CD14-positive monocyte (primary cell): ENCODE data around the gene TMEM185A. TPM values are rescaled to one million over a fixed set of nuclear protein-coding genes. Genes with fewer than 3 reads are reported as not detected.

ENCODE experiments used
- DNase-seq, 3 donors: peaks; one replicate each; pipeline ENCODE4 v3.0.0-alpha.2; 2011 to 2022
- H2AFZ ChIP-seq: 2 replicates; pipeline ENCODE4 v1.6.0; 2012; ENCODE audit warnings: mild to moderate bottlenecking, low read depth, low read length, inconsistent platforms; ENCODE audit not compliant: insufficient read depth, poor library complexity, severe bottlenecking
- H3K27ac ChIP-seq, 2 donors: 1 replicate in 1 of 2; 2 replicates in 1 of 2; pipeline ENCODE4 v1.5.1; 2012 to 2013; ENCODE audit warnings: low read length in 2 of 2, control low read depth in 1 of 2, inconsistent platforms in 1 of 2, low read depth in 1 of 2, mild to moderate bottlenecking in 1 of 2
- H3K27me3 ChIP-seq, 2 donors: one replicate each; pipeline versions ENCODE4 v1.6.0 to v1.6.1; 2011 to 2013; ENCODE audit warnings: low read length in 2 of 2; ENCODE audit not compliant: control insufficient read depth in 2 of 2, insufficient read depth in 2 of 2
- H3K36me3 ChIP-seq, 2 donors: replicated peaks in 1 of 2; 1 replicate in 1 of 2; 2 replicates in 1 of 2; pipeline versions ENCODE4 v1.5.1 to v1.6.1; 2012 to 2013; ENCODE audit warnings: low read length in 2 of 2, control low read depth in 1 of 2, inconsistent platforms in 1 of 2, mild to moderate bottlenecking in 1 of 2; ENCODE audit not compliant: insufficient read depth in 2 of 2, control insufficient read depth in 1 of 2
- H3K4me1 ChIP-seq, 2 donors: 1 replicate in 1 of 2; 2 replicates in 1 of 2; pipeline versions ENCODE4 v1.5.1 to v1.6.1; 2012 to 2013; ENCODE audit warnings: low read length in 2 of 2, control low read depth in 1 of 2, inconsistent platforms in 1 of 2, mild to moderate bottlenecking in 1 of 2, moderate library complexity in 1 of 2; ENCODE audit not compliant: insufficient read depth in 2 of 2, control insufficient read depth in 1 of 2
- H3K4me2 ChIP-seq: replicated peaks from 2 replicates; pipeline ENCODE3; 2012; ENCODE audit warnings: low read length, moderate library complexity, mild to moderate bottlenecking; ENCODE audit not compliant: poor library complexity, severe bottlenecking; ENCODE audit errors: extremely low read depth
- H3K4me3 ChIP-seq, 3 experiments: fragments of 200-600 bp in 1 of 3; sonication (generic) in 1 of 3; replicated peaks in 1 of 3; 1 replicate in 2 of 3; 2 replicates in 1 of 3; pipeline ENCODE4 v1.5.1; 2011 to 2013; ENCODE audit warnings: low read length in 3 of 3, mild to moderate bottlenecking in 3 of 3, control low read depth in 2 of 3, low read depth in 2 of 3, inconsistent platforms in 1 of 3, moderate library complexity in 1 of 3
- H3K79me2 ChIP-seq: 2 replicates; pipeline ENCODE4 v1.6.0; 2012; ENCODE audit warnings: mild to moderate bottlenecking, control low read depth, inconsistent platforms, low read length, moderate library complexity; ENCODE audit not compliant: insufficient read depth
- H3K9ac ChIP-seq: 2 replicates; pipeline ENCODE4 v1.6.0; 2017; ENCODE audit warnings: low read length, mild to moderate bottlenecking; ENCODE audit not compliant: insufficient read depth, poor library complexity, severe bottlenecking
- H3K9me3 ChIP-seq, 2 donors: replicated peaks in 1 of 2; 1 replicate in 1 of 2; 2 replicates in 1 of 2; pipeline versions ENCODE4 v1.5.1 to v1.6.1; 2012 to 2013; ENCODE audit warnings: low read length in 2 of 2, control low read depth in 1 of 2; ENCODE audit not compliant: control insufficient read depth in 1 of 2, insufficient read depth in 1 of 2
- H4K20me1 ChIP-seq: 2 replicates; pipeline ENCODE4 v1.6.0; 2012; ENCODE audit warnings: mild to moderate bottlenecking, low read length, control low read depth, moderate library complexity; ENCODE audit not compliant: insufficient read depth
- H3K27ac Mint-ChIP-seq, 7 donors: one replicate each; pipeline ENCODE4 v1.8.0; 2020; ENCODE audit warnings: mild to moderate bottlenecking in 7 of 7, mixed read lengths in 7 of 7, moderate library complexity in 6 of 7, inconsistent platforms in 2 of 7
- H3K27me3 Mint-ChIP-seq, 3 donors: one replicate each; pipeline ENCODE4 v1.8.0; 2021 to 2022; ENCODE audit warnings: low read depth in 3 of 3, mild to moderate bottlenecking in 3 of 3, mixed read lengths in 3 of 3, moderate library complexity in 3 of 3, inconsistent platforms in 1 of 3
- H3K36me3 Mint-ChIP-seq, 2 donors: one replicate each; pipeline ENCODE4 v1.8.0; 2020; ENCODE audit warnings: mixed read lengths in 2 of 2, inconsistent platforms in 1 of 2, mild to moderate bottlenecking in 1 of 2
- H3K4me1 Mint-ChIP-seq: one replicate; pipeline ENCODE4 v1.8.0; 2020; ENCODE audit warnings: mild to moderate bottlenecking, mixed read lengths
- H3K4me3 Mint-ChIP-seq, 2 donors: one replicate each; pipeline ENCODE4 v1.8.0; 2020; ENCODE audit warnings: mild to moderate bottlenecking in 2 of 2, mixed read lengths in 2 of 2, moderate library complexity in 1 of 2
- H3K9me3 Mint-ChIP-seq, 7 donors: one replicate each; pipeline ENCODE4 v1.8.0; 2020 to 2022; ENCODE audit warnings: mixed read lengths in 7 of 7, mild to moderate bottlenecking in 6 of 7, moderate library complexity in 6 of 7, inconsistent platforms in 2 of 7
- WGBS: methylation state at CpG from one replicate; pipeline ENCODE4 v1.1.5; 2013; ENCODE audit warnings: missing lambda C conversion rate; ENCODE audit not compliant: insufficient coverage; 5-methylcytosine and 5-hydroxymethylcytosine counted together
- intact Hi-C, 2 donors: fragments of 100-400 bp; cut with micrococcal nuclease; formaldehyde crosslinking; loops; one replicate each; pipeline versions ENCODE4 v1.15.0 to v1.15.1; 2023
- polyA plus RNA-seq, 3 donors: library from polyadenylated mRNA; depleted of rRNA in 1 of 3; unstranded in 2 of 3; stranded (reverse) in 1 of 3; fragments of 300-500 nt in 2 of 3; fragments of >200 nt in 1 of 3; fragmentation: Illumina TruSeq in 2 of 3; gene quantifications; 1 replicate in 2 of 3; 2 replicates in 1 of 3; pipeline ENCODE4 v1.2.3, GENCODE V29; 2012 to 2021
- TF ChIP-seq, protein P1 (sequence below): fragments of 200-600 bp; IDR thresholded peaks from one replicate; pipeline ENCODE4 v1.8.0; 2022; ENCODE audit warnings: antibody characterized with exemption, mild to moderate bottlenecking

Gene TMEM185A
- polyA plus RNA-seq, 3 donors: 9.1 to 12.8 (median 12.0) TPM

DNA sequence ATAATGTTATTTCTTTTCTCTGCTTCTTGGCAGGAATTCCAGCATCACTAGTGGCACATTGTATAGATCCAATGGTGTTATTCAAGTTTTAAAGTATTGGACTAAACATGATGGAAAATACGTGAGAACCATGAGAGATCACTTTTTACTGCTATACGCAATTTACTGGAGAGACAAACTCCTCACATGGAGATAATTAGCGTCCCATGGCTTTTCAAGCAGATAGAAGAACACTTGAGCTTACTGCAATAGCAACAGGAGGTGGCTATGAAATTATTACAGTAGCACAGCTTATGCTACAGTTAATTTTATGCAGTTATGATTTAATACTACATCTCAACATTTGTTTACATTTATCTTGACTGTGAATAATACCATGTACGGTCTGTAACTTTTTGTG lies 11.9 kb upstream of the TMEM185A start:
- H3K27ac Mint-ChIP-seq: no peak overlapping the region
- Histone ChIP-seq H3K27me3 (no peaks in the 10 kb centered on the region), H3K79me2 (no peaks in the 10 kb centered on the region), H4K20me1 (no peaks in the 10 kb centered on the region), H3K36me3 (no peaks in the 10 kb centered on the region), H3K9ac (no peak overlapping the region), H2AFZ (no peak overlapping the region), H3K4me2 (no peak overlapping the region), H3K4me3 (no peak overlapping the region), H3K27ac (no peak overlapping the region), H3K9me3 (no peaks in the 10 kb centered on the region), H3K4me1 (no peaks in the 10 kb centered on the region)
- intact Hi-C loops: no loop called here
- no peaks in the 10 kb centered on the region for H3K36me3 Mint-ChIP-seq
- no peak for DNase-seq
- no peaks in the 10 kb centered on the region for H3K4me1 Mint-ChIP-seq
- WGBS: no CpG with 5 or more reads among the region's 4 CpGs
- no peak overlapping the region for H3K4me3 Mint-ChIP-seq
- H3K27me3 Mint-ChIP-seq: no peaks in the 10 kb centered on the region
- TF ChIP-seq, protein P1, sequence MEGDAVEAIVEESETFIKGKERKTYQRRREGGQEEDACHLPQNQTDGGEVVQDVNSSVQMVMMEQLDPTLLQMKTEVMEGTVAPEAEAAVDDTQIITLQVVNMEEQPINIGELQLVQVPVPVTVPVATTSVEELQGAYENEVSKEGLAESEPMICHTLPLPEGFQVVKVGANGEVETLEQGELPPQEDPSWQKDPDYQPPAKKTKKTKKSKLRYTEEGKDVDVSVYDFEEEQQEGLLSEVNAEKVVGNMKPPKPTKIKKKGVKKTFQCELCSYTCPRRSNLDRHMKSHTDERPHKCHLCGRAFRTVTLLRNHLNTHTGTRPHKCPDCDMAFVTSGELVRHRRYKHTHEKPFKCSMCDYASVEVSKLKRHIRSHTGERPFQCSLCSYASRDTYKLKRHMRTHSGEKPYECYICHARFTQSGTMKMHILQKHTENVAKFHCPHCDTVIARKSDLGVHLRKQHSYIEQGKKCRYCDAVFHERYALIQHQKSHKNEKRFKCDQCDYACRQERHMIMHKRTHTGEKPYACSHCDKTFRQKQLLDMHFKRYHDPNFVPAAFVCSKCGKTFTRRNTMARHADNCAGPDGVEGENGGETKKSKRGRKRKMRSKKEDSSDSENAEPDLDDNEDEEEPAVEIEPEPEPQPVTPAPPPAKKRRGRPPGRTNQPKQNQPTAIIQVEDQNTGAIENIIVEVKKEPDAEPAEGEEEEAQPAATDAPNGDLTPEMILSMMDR: no peak
- peaks cover 0 to 6% (median 0%) of the 10 kb centered on the region in 7 donors for H3K9me3 Mint-ChIP-seq

DNA sequence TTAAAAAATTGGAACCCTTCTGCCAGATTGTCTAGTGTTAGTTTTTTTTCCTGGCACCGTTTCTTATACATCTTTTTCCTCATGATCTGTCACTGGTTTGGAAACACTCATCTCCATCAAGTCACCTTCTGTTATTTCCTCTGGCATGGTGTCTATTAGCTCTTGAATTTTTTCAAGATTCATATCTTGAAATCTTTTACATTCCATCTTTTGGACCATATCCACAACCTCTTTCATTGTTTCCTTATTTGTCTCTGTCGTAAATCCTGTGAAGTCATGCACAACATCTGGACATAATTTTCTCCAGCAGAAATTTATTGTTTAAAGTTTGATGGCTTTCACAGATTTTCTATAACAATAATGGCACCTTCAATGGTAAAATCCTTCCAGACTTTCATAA lies 10.2 kb upstream of the TMEM185A start:
- intact Hi-C loops: no loop called here
- H3K9ac ChIP-seq: no peak overlapping the region
- Mint-ChIP-seq H3K4me3 (no peak overlapping the region), H3K27me3 (no peaks in the 10 kb centered on the region), H3K27ac (no peak overlapping the region), H3K36me3 (no peaks in the 10 kb centered on the region), H3K9me3 (peaks cover 0 to 11% (median 5%) of the 10 kb centered on the region in 7 donors), H3K4me1 (no peaks in the 10 kb centered on the region)
- no peak overlapping the region for H3K4me2 ChIP-seq
- no peak overlapping the region for H3K4me3 ChIP-seq
- H4K20me1 ChIP-seq: no peaks in the 10 kb centered on the region
- no peaks in the 10 kb centered on the region for H3K27me3 ChIP-seq
- DNase-seq: no peak
- H2AFZ ChIP-seq: no peak overlapping the region
- no CpG with 5 or more reads among the region's 2 CpGs for WGBS
- TF ChIP-seq, protein P1: no peak
- no peaks in the 10 kb centered on the region for H3K9me3 ChIP-seq
- H3K79me2 ChIP-seq: no peaks in the 10 kb centered on the region
- no peak overlapping the region for H3K27ac ChIP-seq
- H3K36me3 ChIP-seq: no peaks in the 10 kb centered on the region
- no peaks in the 10 kb centered on the region for H3K4me1 ChIP-seq
